Pancreas (tissue), 10 donors: ENCODE results near the gene ZFYVE28. TPM values are rescaled to one million over a fixed set of nuclear protein-coding genes. Genes with fewer than 3 reads are reported as not detected.

ENCODE experiments used
- ATAC-seq, 4 donors: fragments of 200-7000 bp; cut with Tn5 transposase; one replicate each; pipeline versions ENCODE4 v1.8.0 to v1.9.1; 2020; ENCODE audit warnings: mild to moderate bottlenecking in 4 of 4, moderate library complexity in 4 of 4
- DNase-seq, 6 donors: peaks; one replicate each; pipeline ENCODE4 v3.0.0-alpha.2; 2020
- FAIRE-seq: peaks from 2 replicates; lab custom pipeline; 2012; peaks lifted over from hg19 to GRCh38; lab: Jason Lieb, UNC
- H3K27ac ChIP-seq, 4 donors: fragments of 200-600 bp; sonication (generic); 1 replicate in 3 of 4; 2 replicates in 1 of 4; pipeline versions ENCODE4 v1.5.0 to v1.8.0; 2020
- H3K27me3 ChIP-seq, 4 donors: fragments of 200-600 bp; one replicate each; pipeline ENCODE4 v1.8.0; 2021
- H3K36me3 ChIP-seq, 3 donors: fragments of 200-600 bp; sonication (generic) in 1 of 3; one replicate each; pipeline versions ENCODE4 v1.5.0 to v1.8.0; 2020 to 2021
- H3K4me1 ChIP-seq, 3 donors: fragments of 200-600 bp; one replicate each; pipeline ENCODE4 v1.8.0; 2021
- H3K4me3 ChIP-seq, 4 donors: fragments of 200-600 bp; sonication (generic) in 2 of 4; one replicate each; pipeline versions ENCODE4 v1.5.0 to v1.8.0; 2020 to 2021
- H3K9me3 ChIP-seq, 4 donors: fragments of 200-600 bp; one replicate each; pipeline ENCODE4 v1.8.0; 2021
- CTCF ChIP-seq, 4 donors: fragments of 200-600 bp; sonication (generic) in 3 of 4; IDR thresholded peaks; one replicate each; pipeline versions ENCODE4 v1.5.0 to v1.8.0; 2021; ENCODE audit warnings: antibody characterized with exemption in 4 of 4
- WGBS, 2 donors: extraction: QIAGEN DNeasy Blood & Tissue Kit; methylation state at CpG; one replicate each; pipeline ENCODE4 v1.1.7; 2013; 5-methylcytosine and 5-hydroxymethylcytosine counted together
- intact Hi-C, 3 donors: fragments of 100-400 bp; cut with DNase I; formaldehyde crosslinking; loops; one replicate each; pipeline versions ENCODE4 v1.11.1 to v1.14.2; 2022
- polyA plus RNA-seq, 2 donors: library from polyadenylated mRNA; stranded (reverse); fragments of 200-250 nt; gene quantifications; one replicate each; pipeline ENCODE4 v1.2.3, GENCODE V29; 2013
- total RNA-seq, 6 donors: library from RNA; stranded (reverse); fragmentation: NEBNext Ultra II Directional in 4 of 6; extraction: Animal tissue kit (Norgen Biotek cat#: 25700) in 4 of 6; gene quantifications; one replicate each; pipeline versions ENCODE4 v1.2.1 to v1.2.4, GENCODE V29; 2021 to 2023
- donor health status: healthy with polysubstance abuse.
- donor health status: DM: no; HTN: no; CAD: no; lungs with moderate emphysema.
- donor health status: DM: no; HTN: no; CAD: no.
- donor health status: control.
- donor health status: control.
- donor health status: Bipolar disorder and iron deficiency.
- donor health status: DM: yes; HTN: yes; CAD: no.
- donor health status: DM: no; HTN: no; CAD: no.
- donor health status: DM: no; HTN: no; CAD: no.
- donor health status: DM: yes; HTN: yes; CAD: no.

ZFYVE28 gene
- total and polyA plus RNA-seq, 8 donors = 3.8 to 13.4 (median 6.0) TPM

- peak; percentile 95 to 97 (median 97) for ATAC-seq
- intact Hi-C loops = no loop called here
- Histone ChIP-seq H3K27ac (peak within 1 kb of the TSS; percentile 35 to 66 (median 62)), H3K9me3 (no peaks in the 10 kb centered on the region), H3K27me3 (no peaks in the 10 kb centered on the region), H3K36me3 (no peaks in the 10 kb centered on the region), H3K4me1 (peaks cover 0 to 7% (median 0%) of the 10 kb centered on the region in 3 donors), H3K4me3 (peak within 1 kb of the TSS; percentile 46 to 64 (median 58))
- DNase-seq = peak; percentile 98 to 100 (median 99)
- TF ChIP-seq CTCF (IDR thresholded peaks at IDR 0.05) = no peak
- WGBS, 2 donors = 1% methylated on average over 84 to 94 of the region's 94 CpGs
- no peak for FAIRE-seq
Measured at GRCh38 chr4:2418650-2419571, 466 bp upstream of the ZFYVE28 start, which contains the start of gene CFAP99. TSS of gene CFAP99 (plus strand) at chr4:2418955.

GRCh38 chr4:2417226-2417764 is 1.1 kb downstream of the ZFYVE28 start:
- TF ChIP-seq CTCF (IDR thresholded peaks at IDR 0.05) = no peak
- Histone ChIP-seq H3K4me3 (peak overlapping the region in 3 of 4 donors; percentile 10 to 64 (median 62)), H3K9me3 (no peaks in the 10 kb centered on the region), H3K27ac (no peak overlapping the region), H3K27me3 (no peaks in the 10 kb centered on the region), H3K36me3 (no peaks in the 10 kb centered on the region), H3K4me1 (peaks cover 5 to 17% (median 9%) of the 10 kb centered on the region in 3 donors)
- FAIRE-seq (no peak), ATAC-seq (no peak), DNase-seq (peak in 3 of 6 donors; percentile 47 to 71 (median 69))
- WGBS, 2 donors = 1% methylated on average over 53 to 61 of the region's 61 CpGs
- intact Hi-C loops = no loop called here

- Histone ChIP-seq H3K27ac (peak overlapping the region in 1 of 4 donors; percentile 26), H3K27me3 (no peaks in the 10 kb centered on the region), H3K36me3 (no peaks in the 10 kb centered on the region), H3K4me1 (peaks cover 5 to 17% (median 9%) of the 10 kb centered on the region in 3 donors), H3K9me3 (no peaks in the 10 kb centered on the region), H3K4me3 (peak overlapping the region in 3 of 4 donors; percentile 10 to 64 (median 62))
- 28 to 38% methylated on average over 36 to 55 of the region's 55 CpGs for WGBS, 2 donors
- FAIRE-seq (no peak), DNase-seq (peak in 2 of 6 donors; percentile 50 to 79), ATAC-seq (no peak)
- TF ChIP-seq CTCF (IDR thresholded peaks at IDR 0.05) = no peak
- intact Hi-C loops = no loop called here
Measured at GRCh38 chr4:2416564-2417225, 1.8 kb downstream of the ZFYVE28 start.

- H3K27ac ChIP-seq = no peak overlapping the region
- 85 to 89% methylated on average over 17 of the region's 17 CpGs for WGBS, 2 donors
- TF ChIP-seq CTCF (IDR thresholded peaks at IDR 0.05) = no peak
- peaks cover 5 to 17% (median 9%) of the 10 kb centered on the region in 3 donors for H3K4me1 ChIP-seq
- DNase-seq = no peak
- ATAC-seq = no peak
- FAIRE-seq = no peak
- H3K4me3 ChIP-seq = peak overlapping the region in 1 of 4 donors; percentile 62
- intact Hi-C loops = no loop called here
- no peaks in the 10 kb centered on the region for H3K9me3 ChIP-seq
- H3K36me3 ChIP-seq = no peaks in the 10 kb centered on the region
- no peaks in the 10 kb centered on the region for H3K27me3 ChIP-seq
Measured at GRCh38 chr4:2415881-2416563, 2.4 kb downstream of the ZFYVE28 start.
